Smooth muscle cell (in vitro differentiated cells): ENCODE results near the gene DOCK1. TPM values are rescaled to one million over a fixed set of nuclear protein-coding genes. Genes with fewer than 3 reads are reported as not detected.

Experiments used
- DNase-seq: peaks from one replicate; lab custom pipeline; 2025; ENCODE audit not compliant: unreplicated experiment; lab: John Stamatoyannopoulos, UW
- H2AFZ ChIP-seq: fragments of 200-600 bp; sonication (generic); 2 replicates; pipeline ENCODE4 v1.6.0; 2016; ENCODE audit warnings: antibody characterized with exemption, low read depth, mild to moderate bottlenecking
- H3F3A ChIP-seq: fragments of 200-600 bp; sonication (generic); 2 replicates; pipeline ENCODE4 v1.6.0; 2017; ENCODE audit warnings: antibody characterized with exemption, low read depth
- H3K27ac ChIP-seq: fragments of 200-600 bp; sonication (generic); 2 replicates; pipeline ENCODE4 v1.5.1; 2016; ENCODE audit warnings: low read depth, mild to moderate bottlenecking
- H3K27me3 ChIP-seq: fragments of 200-600 bp; sonication (generic); 2 replicates; pipeline ENCODE4 v1.6.1; 2016; ENCODE audit warnings: low read depth, mild to moderate bottlenecking
- H3K36me3 ChIP-seq: fragments of 200-600 bp; sonication (generic); 2 replicates; pipeline ENCODE4 v1.5.1; 2016; ENCODE audit warnings: low read depth
- H3K4me1 ChIP-seq: fragments of 200-600 bp; sonication (generic); 2 replicates; pipeline ENCODE4 v1.5.1; 2016; ENCODE audit warnings: low read depth
- H3K4me2 ChIP-seq: fragments of 200-600 bp; sonication (generic); 2 replicates; pipeline ENCODE4 v1.6.0; 2016; ENCODE audit warnings: mild to moderate bottlenecking
- H3K4me3 ChIP-seq: fragments of 200-600 bp; sonication (generic); 2 replicates; pipeline ENCODE4 v1.5.1; 2016; ENCODE audit warnings: mild to moderate bottlenecking
- H3K79me2 ChIP-seq: fragments of 200-600 bp; sonication (generic); 2 replicates; pipeline ENCODE4 v1.6.0; 2016; ENCODE audit warnings: low read depth, mild to moderate bottlenecking
- H3K9ac ChIP-seq: fragments of 200-600 bp; sonication (generic); 2 replicates; pipeline ENCODE4 v1.6.0; 2016; ENCODE audit warnings: low read depth
- H3K9me3 ChIP-seq: fragments of 200-600 bp; sonication (generic); replicated peaks from 2 replicates; pipeline ENCODE4 v1.5.1; 2016; ENCODE audit warnings: low read depth
- H4K20me1 ChIP-seq: fragments of 200-600 bp; sonication (generic); 2 replicates; pipeline ENCODE4 v1.6.0; 2016; ENCODE audit warnings: low read depth
- CTCF ChIP-seq: fragments of 200-600 bp; sonication (generic); IDR thresholded peaks from 2 replicates; pipeline ENCODE4 v1.5.1; 2017; ENCODE audit warnings: borderline replicate concordance, mild to moderate bottlenecking, antibody characterized with exemption; ENCODE audit not compliant: insufficient read depth, poor library complexity, severe bottlenecking
- WGBS: methylation state at CpG from one replicate; pipeline ENCODE4 v1.1.7; 2016; ENCODE audit warnings: low lambda C conversion rate; 5-methylcytosine and 5-hydroxymethylcytosine counted together
- polyA plus RNA-seq: library from polyadenylated mRNA; unstranded; fragments of >200 nt; fragmentation: Nextera tagmentation; extraction: Ambion mirVana; gene quantifications from 2 replicates; pipeline ENCODE4 v1.2.1, GENCODE V29; 2016
- total RNA-seq: library from RNA; depleted of rRNA; stranded (reverse); fragments of >200 nt; gene quantifications from 2 replicates; pipeline ENCODE4 v1.2.3, GENCODE V29; 2014

Gene DOCK1
- total and polyA plus RNA-seq, 2 experiments from 2014 or later, result 18.4 to 37.1 TPM

- Histone ChIP-seq H3K27me3 (peaks cover 43% of the 10 kb centered on the region), H3K4me2 (no peak overlapping the region), H4K20me1 (no peaks in the 10 kb centered on the region), H2AFZ (no peak overlapping the region), H3K4me3 (no peak overlapping the region), H3K27ac (no peak overlapping the region), H3F3A (no peaks in the 10 kb centered on the region), H3K79me2 (no peaks in the 10 kb centered on the region), H3K4me1 (no peaks in the 10 kb centered on the region), H3K36me3 (no peaks in the 10 kb centered on the region), H3K9me3 (no peaks in the 10 kb centered on the region), H3K9ac (no peak overlapping the region)
- TF ChIP-seq CTCF, result no peak
- 73% methylated on average over 2 of the region's 2 CpGs for WGBS
- DNase-seq, result no peak
These were observed 567.7 kb downstream of the DOCK1 start for GRCh38 chr10:127472976-127473375.

- no peaks in the 10 kb centered on the region for H3K4me1 ChIP-seq
- no peaks in the 10 kb centered on the region for H4K20me1 ChIP-seq
- H3K4me3 ChIP-seq, result no peak overlapping the region
- H3F3A ChIP-seq, result no peaks in the 10 kb centered on the region
- no peaks in the 10 kb centered on the region for H3K79me2 ChIP-seq
- H3K9ac ChIP-seq, result no peak overlapping the region
- no peak for TF ChIP-seq CTCF
- DNase-seq, result no peak
- no peak overlapping the region for H3K4me2 ChIP-seq
- H3K36me3 ChIP-seq, result no peaks in the 10 kb centered on the region
- no peak overlapping the region for H2AFZ ChIP-seq
- 0% methylated on average over 2 of the region's 2 CpGs for WGBS
- H3K27ac ChIP-seq, result no peak overlapping the region
- no peaks in the 10 kb centered on the region for H3K9me3 ChIP-seq
- H3K27me3 ChIP-seq, result peaks cover 37% of the 10 kb centered on the region
These were observed 569.3 kb downstream of the DOCK1 start for GRCh38 chr10:127474501-127474900.

- no peak overlapping the region for H3K4me2 ChIP-seq
- peaks cover 17% of the 10 kb centered on the region for H3K27me3 ChIP-seq
- no peak overlapping the region for H3K27ac ChIP-seq
- H3K9ac ChIP-seq, result no peak overlapping the region
- no peak overlapping the region for H3K4me3 ChIP-seq
- no peak for DNase-seq
- H3K36me3 ChIP-seq, result no peaks in the 10 kb centered on the region
- no peaks in the 10 kb centered on the region for H4K20me1 ChIP-seq
- H3K9me3 ChIP-seq, result no peaks in the 10 kb centered on the region
- 70% methylated on average over 16 of the region's 16 CpGs for WGBS
- H3F3A ChIP-seq, result no peaks in the 10 kb centered on the region
- TF ChIP-seq CTCF, result no peak
- no peak overlapping the region for H2AFZ ChIP-seq
- no peaks in the 10 kb centered on the region for H3K4me1 ChIP-seq
- H3K79me2 ChIP-seq, result no peaks in the 10 kb centered on the region
These were observed 580.1 kb downstream of the DOCK1 start for GRCh38 chr10:127485153-127485857.

GRCh38 chr10:127486355-127486754 is 581.1 kb downstream of the DOCK1 start:
- H3K4me2 ChIP-seq, result no peak overlapping the region
- H3F3A ChIP-seq, result no peaks in the 10 kb centered on the region
- no peaks in the 10 kb centered on the region for H3K36me3 ChIP-seq
- no peak overlapping the region for H2AFZ ChIP-seq
- no peaks in the 10 kb centered on the region for H4K20me1 ChIP-seq
- no peaks in the 10 kb centered on the region for H3K79me2 ChIP-seq
- WGBS, result 88% methylated on average over 6 of the region's 6 CpGs
- TF ChIP-seq CTCF, result no peak
- peaks cover 8% of the 10 kb centered on the region for H3K27me3 ChIP-seq
- no peaks in the 10 kb centered on the region for H3K4me1 ChIP-seq
- no peak overlapping the region for H3K27ac ChIP-seq
- no peak overlapping the region for H3K4me3 ChIP-seq
- no peak overlapping the region for H3K9ac ChIP-seq
- no peaks in the 10 kb centered on the region for H3K9me3 ChIP-seq
- no peak for DNase-seq
